ENCODE results near the gene PGA4. TPM values are rescaled to one million over a fixed set of nuclear protein-coding genes. Genes with fewer than 3 reads are reported as not detected.

PGA4 gene
- total RNA-seq, 2 experiments from 2014 or later, result not detected

DNA sequence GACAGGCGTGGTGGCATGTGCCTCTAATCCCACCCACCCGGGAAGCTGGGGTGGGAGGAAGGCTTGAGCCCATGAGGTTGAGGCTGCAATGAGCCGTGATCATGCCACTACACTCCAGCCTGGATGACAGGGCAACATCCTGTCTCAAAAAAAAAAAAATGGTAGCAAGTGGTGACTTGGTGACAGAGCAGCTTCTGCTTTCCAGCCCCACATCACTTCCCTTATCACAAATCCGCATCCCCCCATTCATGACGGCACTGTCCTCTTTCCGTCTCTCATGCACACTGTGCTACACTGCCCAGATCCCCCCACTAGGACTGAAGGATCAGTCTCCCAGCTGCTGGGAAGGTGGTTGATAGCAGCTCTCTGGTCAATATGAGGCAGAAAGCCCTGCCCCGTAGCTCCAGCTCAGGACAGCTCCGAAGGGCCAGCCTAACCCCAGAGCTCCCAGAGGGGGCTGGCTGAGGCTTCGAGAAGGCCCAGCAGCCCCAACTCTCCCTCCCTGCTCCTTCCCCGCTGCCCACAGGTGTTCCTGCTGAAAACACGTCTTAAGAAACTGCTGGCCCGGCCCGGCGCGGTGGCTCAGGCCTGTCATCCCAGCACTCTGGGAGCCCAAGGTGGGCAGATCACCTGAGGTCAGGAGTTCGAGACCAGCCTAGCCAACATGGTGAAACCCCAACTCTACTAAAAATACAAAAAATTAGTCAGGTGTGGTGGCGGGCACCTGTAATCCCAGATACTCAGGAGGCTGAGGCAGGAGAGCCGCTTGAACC lies 34.7 kb downstream of the PGA4 start:
- Histone ChIP-seq H3K36me3 (ENCODE audit: insufficient read depth, low read length) (no peaks in the 10 kb centered on the region), H3K27me3 (ENCODE audit: control insufficient read depth in 1 of 2, insufficient read depth in 2 of 2, low read length in 2 of 2) (no peaks in the 10 kb centered on the region), H3K27ac (ENCODE audit: low read depth in 1 of 2, low read length in 2 of 2) (no peak overlapping the region), H3K4me3 (ENCODE audit: low read length) (no peak overlapping the region), H3K4me1 (ENCODE audit: insufficient read depth, low read length) (peaks cover 3% of the 10 kb centered on the region), H3K9me3 (ENCODE audit: control insufficient read depth in 1 of 2, insufficient read depth in 1 of 2, low read length in 2 of 2) (no peaks in the 10 kb centered on the region)
- Mint-ChIP-seq H3K4me3 (no peak overlapping the region), H3K4me1 (ENCODE audit: low read depth) (no peaks in the 10 kb centered on the region), H3K27me3 (no peaks in the 10 kb centered on the region), H3K36me3 (ENCODE audit: low read depth) (no peaks in the 10 kb centered on the region), H3K27ac (no peak overlapping the region), H3K9me3 (no peaks in the 10 kb centered on the region)
- TF ChIP-seq, protein P1, sequence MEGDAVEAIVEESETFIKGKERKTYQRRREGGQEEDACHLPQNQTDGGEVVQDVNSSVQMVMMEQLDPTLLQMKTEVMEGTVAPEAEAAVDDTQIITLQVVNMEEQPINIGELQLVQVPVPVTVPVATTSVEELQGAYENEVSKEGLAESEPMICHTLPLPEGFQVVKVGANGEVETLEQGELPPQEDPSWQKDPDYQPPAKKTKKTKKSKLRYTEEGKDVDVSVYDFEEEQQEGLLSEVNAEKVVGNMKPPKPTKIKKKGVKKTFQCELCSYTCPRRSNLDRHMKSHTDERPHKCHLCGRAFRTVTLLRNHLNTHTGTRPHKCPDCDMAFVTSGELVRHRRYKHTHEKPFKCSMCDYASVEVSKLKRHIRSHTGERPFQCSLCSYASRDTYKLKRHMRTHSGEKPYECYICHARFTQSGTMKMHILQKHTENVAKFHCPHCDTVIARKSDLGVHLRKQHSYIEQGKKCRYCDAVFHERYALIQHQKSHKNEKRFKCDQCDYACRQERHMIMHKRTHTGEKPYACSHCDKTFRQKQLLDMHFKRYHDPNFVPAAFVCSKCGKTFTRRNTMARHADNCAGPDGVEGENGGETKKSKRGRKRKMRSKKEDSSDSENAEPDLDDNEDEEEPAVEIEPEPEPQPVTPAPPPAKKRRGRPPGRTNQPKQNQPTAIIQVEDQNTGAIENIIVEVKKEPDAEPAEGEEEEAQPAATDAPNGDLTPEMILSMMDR (IDR thresholded peaks at IDR 0.05), result no peak
- CTCF ChIA-PET, result no interaction called here
- no peak for ATAC-seq (ENCODE audit: poor library complexity)
- peak in 2 of 14 experiments; percentile 14 to 31 for DNase-seq
- POLR2A ChIA-PET, result no interaction called here
- intact Hi-C loops (cut with DNase I, micrococcal nuclease), result loop anchor here in 1 of 2 experiments (10.0 kb wide), 1 partner anchor 138 kb away; the partner anchor contains the start of gene TMEM216

DNA sequence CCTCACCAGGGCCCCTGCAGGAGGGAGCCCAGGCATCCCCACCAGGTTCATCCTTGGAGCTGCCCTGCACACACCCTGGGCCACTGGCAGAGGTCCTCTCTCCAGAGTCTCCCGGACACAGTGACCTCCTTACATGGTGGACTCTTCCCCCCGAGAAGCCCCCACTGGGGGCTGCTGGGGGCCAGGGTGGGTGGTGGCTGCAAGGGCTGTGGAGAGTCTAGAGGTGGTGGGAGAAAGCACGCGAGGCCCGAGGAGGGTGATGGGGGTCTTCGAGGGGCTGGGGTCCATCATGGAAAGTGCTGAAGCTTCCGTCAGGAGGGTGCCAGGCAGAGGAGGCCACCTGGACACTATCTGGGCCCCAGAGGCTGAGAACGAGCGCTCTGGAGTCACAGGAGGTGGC lies 36.4 kb downstream of the PGA4 start:
- H3K27ac ChIP-seq (ENCODE audit: low read depth in 1 of 2, low read length in 2 of 2), result no peak overlapping the region
- no peaks in the 10 kb centered on the region for H3K9me3 Mint-ChIP-seq
- POLR2A ChIA-PET, result no interaction called here
- H3K4me3 Mint-ChIP-seq, result no peak overlapping the region
- intact Hi-C loops (cut with DNase I, micrococcal nuclease), result loop anchor here in 1 of 2 experiments (10.0 kb wide), 1 partner anchor 136 kb away; the partner anchor contains the start of gene TMEM216
- H3K4me1 ChIP-seq (ENCODE audit: insufficient read depth, low read length), result peaks cover 3% of the 10 kb centered on the region
- no peak overlapping the region for H3K4me3 ChIP-seq (ENCODE audit: low read length)
- H3K9me3 ChIP-seq (ENCODE audit: control insufficient read depth in 1 of 2, insufficient read depth in 1 of 2, low read length in 2 of 2), result no peaks in the 10 kb centered on the region
- H3K27ac Mint-ChIP-seq, result no peak overlapping the region
- no peaks in the 10 kb centered on the region for H3K4me1 Mint-ChIP-seq (ENCODE audit: low read depth)
- H3K27me3 ChIP-seq (ENCODE audit: control insufficient read depth in 1 of 2, insufficient read depth in 2 of 2, low read length in 2 of 2), result no peaks in the 10 kb centered on the region
- TF ChIP-seq, protein P1 (IDR thresholded peaks at IDR 0.05), result no peak
- no peak for ATAC-seq (ENCODE audit: poor library complexity)
- no peaks in the 10 kb centered on the region for H3K36me3 ChIP-seq (ENCODE audit: insufficient read depth, low read length)
- DNase-seq, result no peak
- no peaks in the 10 kb centered on the region for H3K36me3 Mint-ChIP-seq (ENCODE audit: low read depth)
- H3K27me3 Mint-ChIP-seq, result no peaks in the 10 kb centered on the region
- CTCF ChIA-PET, result no interaction called here

DNA sequence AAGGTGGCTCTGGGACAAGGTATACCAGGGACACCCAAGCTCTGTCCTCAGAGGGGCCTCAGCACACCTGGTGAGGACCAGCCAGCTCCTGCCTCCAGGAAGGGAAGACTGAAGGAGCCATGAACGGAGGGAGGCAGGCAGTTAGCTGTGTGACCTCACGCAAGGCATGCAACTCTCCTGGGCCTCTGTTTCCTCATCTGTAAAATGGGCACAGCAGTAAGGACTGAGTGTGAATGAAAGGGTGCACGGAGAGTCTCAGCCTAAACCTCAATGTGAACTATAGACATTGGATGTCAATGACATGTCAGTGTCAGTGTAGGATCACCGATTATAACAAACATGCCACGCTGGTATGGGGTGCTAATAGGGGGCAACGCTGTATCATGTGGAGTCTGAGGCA lies 37.2 kb downstream of the PGA4 start:
- Histone ChIP-seq H3K27ac (ENCODE audit: low read depth in 1 of 2, low read length in 2 of 2) (no peak overlapping the region), H3K9me3 (ENCODE audit: control insufficient read depth in 1 of 2, insufficient read depth in 1 of 2, low read length in 2 of 2) (no peaks in the 10 kb centered on the region), H3K4me1 (ENCODE audit: insufficient read depth, low read length) (peaks cover 3% of the 10 kb centered on the region), H3K36me3 (ENCODE audit: insufficient read depth, low read length) (no peaks in the 10 kb centered on the region), H3K4me3 (ENCODE audit: low read length) (no peak overlapping the region), H3K27me3 (ENCODE audit: control insufficient read depth in 1 of 2, insufficient read depth in 2 of 2, low read length in 2 of 2) (no peaks in the 10 kb centered on the region)
- intact Hi-C loops (cut with DNase I, micrococcal nuclease), result loop anchor here in 1 of 2 experiments (10.0 kb wide), 1 partner anchor 135 kb away; the partner anchor contains the start of gene TMEM216
- CTCF ChIA-PET, result no interaction called here
- no peaks in the 10 kb centered on the region for H3K4me1 Mint-ChIP-seq (ENCODE audit: low read depth)
- no peaks in the 10 kb centered on the region for H3K9me3 Mint-ChIP-seq
- POLR2A ChIA-PET, result no interaction called here
- no peak overlapping the region for H3K4me3 Mint-ChIP-seq
- H3K27ac Mint-ChIP-seq, result no peak overlapping the region
- no peaks in the 10 kb centered on the region for H3K27me3 Mint-ChIP-seq
- no peaks in the 10 kb centered on the region for H3K36me3 Mint-ChIP-seq (ENCODE audit: low read depth)
- no peak for DNase-seq
- ATAC-seq (ENCODE audit: poor library complexity), result no peak
- TF ChIP-seq, protein P1 (IDR thresholded peaks at IDR 0.05), result no peak

All from CD4-positive, alpha-beta T cell (primary cell).